VCaP (cell line): Measurements from ENCODE around the gene TPRA1.
"Not testable (repeated sequence)": the region's sequence is repeated elsewhere in the genome, so short reads cannot be mapped to it uniquely, and the experiment has no call there.

Source experiments
- H3K27ac ChIP-seq: fragments of 450-650 bp; 2 replicates; pipeline ENCODE4 v1.5.1; 2017
- CTCF ChIP-seq: fragments of 450-650 bp; conservative IDR thresholded peaks from 2 replicates; pipeline ENCODE4 v1.5.1; 2017; ENCODE audit warnings: mild to moderate bottlenecking, moderate library complexity

Gene TPRA1

DNA sequence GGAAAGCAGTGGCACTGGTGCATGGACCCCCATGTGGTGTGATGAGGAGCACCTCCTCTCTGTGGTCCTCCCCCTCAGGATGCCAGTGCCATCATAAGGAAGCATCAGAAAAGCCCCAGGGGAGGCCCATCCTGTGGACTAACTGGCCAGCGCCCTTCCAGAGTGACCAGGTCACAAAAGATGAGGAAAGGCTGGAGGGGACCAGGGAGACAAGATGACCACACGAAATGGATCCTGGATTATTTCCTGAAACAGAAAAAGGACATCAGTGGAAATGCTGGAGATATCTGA is 56.4 kb downstream of the TPRA1 start:
- no peak overlapping the region for H3K27ac ChIP-seq
- no peak for TF ChIP-seq CTCF

- no peak for TF ChIP-seq CTCF
- H3K27ac ChIP-seq = no peak overlapping the region
Measured at GRCh38 chr3:127532561-127533203, 57.9 kb downstream of the TPRA1 start.

DNA sequence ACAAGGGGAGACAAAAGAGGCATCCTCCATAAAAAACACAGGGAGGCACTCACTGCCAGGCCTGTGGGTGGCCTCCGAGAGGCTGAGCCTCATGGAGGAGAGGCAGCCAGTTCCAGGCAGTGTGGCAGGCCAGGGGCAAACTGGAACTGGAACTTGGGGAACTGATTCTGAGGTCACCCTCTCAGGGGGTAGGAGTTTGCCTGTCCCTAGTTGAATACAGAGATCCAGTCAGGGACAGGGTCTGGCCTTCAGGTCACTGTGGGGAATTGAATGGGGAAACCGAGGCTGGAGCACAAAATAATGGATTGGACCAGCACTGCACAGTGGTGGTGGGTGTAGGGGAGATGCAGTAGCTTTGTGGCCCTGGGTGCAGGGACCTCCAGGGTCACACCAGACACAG is 58.7 kb downstream of the TPRA1 start:
- H3K27ac ChIP-seq = no peak overlapping the region
- no peak for TF ChIP-seq CTCF

- not testable (repeated sequence) for H3K27ac ChIP-seq
Measured at GRCh38 chr3:127530863-127531262, 59.7 kb downstream of the TPRA1 start.

DNA sequence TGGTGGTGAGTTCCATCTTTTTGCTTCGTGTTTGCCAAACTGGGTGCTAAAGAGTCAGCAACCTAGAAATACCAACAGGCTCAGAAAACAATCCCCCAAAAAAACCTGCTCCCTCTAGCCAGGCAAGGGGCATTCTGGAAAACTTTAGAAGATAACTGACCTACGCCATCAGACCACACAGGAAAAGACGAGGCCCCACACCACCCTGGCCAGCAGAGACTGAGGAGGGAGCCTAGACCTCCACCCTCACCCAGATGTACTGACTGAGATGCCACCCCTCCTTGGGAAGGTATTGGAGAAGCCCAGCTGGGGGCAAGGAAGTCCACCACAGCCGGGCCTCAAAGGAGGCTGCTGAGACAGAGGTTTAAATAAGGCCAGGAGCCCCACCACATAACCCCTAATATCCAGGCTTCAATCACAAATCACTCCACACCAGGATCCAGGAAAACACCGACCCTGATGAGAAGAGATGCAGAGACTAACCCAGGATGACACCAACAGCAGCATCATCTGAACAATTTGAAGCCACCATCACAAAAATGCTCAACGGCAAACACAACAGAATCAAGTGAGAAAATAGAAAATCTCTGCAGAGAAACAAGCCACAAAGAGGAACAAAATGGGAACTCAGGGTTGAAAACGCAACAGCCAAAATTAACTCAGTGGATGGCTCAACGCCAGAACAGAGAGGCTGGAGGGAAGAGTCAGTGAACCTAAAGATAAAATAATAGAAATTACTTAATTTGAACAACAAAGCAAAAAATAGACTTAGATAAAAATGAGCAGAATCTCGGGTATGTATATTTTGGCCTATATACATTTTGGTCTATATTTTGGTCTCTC is 61.0 kb downstream of the TPRA1 start:
- no peak for TF ChIP-seq CTCF
- no peak overlapping the region for H3K27ac ChIP-seq

- H3K27ac ChIP-seq = no peak overlapping the region
- TF ChIP-seq CTCF = no peak
Measured at GRCh38 chr3:127525373-127525772, 65.2 kb downstream of the TPRA1 start.

DNA sequence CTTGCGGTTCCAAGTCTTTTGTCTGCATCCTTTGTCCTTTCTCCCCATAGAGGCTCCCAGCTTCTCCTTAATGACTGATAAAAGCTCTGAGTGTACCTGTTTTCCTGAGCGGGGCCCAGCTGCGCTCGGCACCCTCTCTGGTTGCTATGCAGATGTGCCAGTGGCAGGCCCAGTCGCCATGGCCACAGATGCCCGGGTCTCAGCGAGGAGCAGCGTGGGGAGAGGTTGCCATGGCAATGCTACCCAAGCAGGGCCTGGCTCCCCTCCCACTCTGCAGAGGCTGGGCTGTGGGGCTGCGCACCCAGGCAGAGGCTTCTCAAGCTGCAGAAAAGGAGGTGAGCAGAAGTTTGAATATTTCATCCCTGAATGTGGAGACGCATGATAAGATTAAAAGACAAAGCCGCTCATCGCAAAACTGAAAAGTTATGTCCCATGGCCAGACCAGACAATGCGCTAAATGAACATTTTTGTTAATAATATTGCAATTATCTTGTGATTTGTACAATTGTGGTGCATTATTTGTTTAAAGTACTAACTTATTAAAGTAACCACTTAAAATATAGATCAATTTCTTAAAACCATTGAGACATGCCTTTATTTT is 66.1 kb downstream of the TPRA1 start:
- no peak overlapping the region for H3K27ac ChIP-seq
- TF ChIP-seq CTCF = no peak
